Activated CD4-positive, alpha-beta T cell treated with anti-CD3 and anti-CD28 coated beads, Interleukin-2, amount 50 U/mL, for 1 hour (primary cell): Measurements from ENCODE around the gene DLL1.

Source experiments
- DNase-seq: peaks from one replicate; pipeline ENCODE4 v3.0.0-alpha.2; 2020

Gene DLL1

GRCh38 chr6:170249817-170250216, 41.1 kb downstream of the DLL1 start:
- DNase-seq = no peak

- DNase-seq = no peak
These were observed 41.8 kb downstream of the DLL1 start for GRCh38 chr6:170248861-170249600.

GRCh38 chr6:170248111-170248805, 42.6 kb downstream of the DLL1 start:
- DNase-seq = no peak

- no peak for DNase-seq
These were observed 43.6 kb downstream of the DLL1 start for GRCh38 chr6:170247178-170247701.

- no peak for DNase-seq
These were observed 45.3 kb downstream of the DLL1 start for GRCh38 chr6:170245475-170245992.

- no peak for DNase-seq
These were observed 46.0 kb downstream of the DLL1 start for GRCh38 chr6:170244721-170245474.

GRCh38 chr6:170243791-170244291, 47.0 kb downstream of the DLL1 start:
- DNase-seq = no peak

GRCh38 chr6:170243386-170243785, 47.5 kb downstream of the DLL1 start:
- no peak for DNase-seq

- no peak for DNase-seq
These were observed 51.9 kb downstream of the DLL1 start for GRCh38 chr6:170238741-170239565.

GRCh38 chr6:170237999-170238740, 52.7 kb downstream of the DLL1 start:
- no peak for DNase-seq

GRCh38 chr6:170236131-170236836, 54.6 kb downstream of the DLL1 start:
- no peak for DNase-seq

- DNase-seq = no peak
These were observed 55.3 kb downstream of the DLL1 start for GRCh38 chr6:170235391-170236125.

GRCh38 chr6:170234419-170234818, 56.5 kb downstream of the DLL1 start:
- no peak for DNase-seq

- DNase-seq = no peak
These were observed 57.3 kb downstream of the DLL1 start for GRCh38 chr6:170233286-170234205.
